SK-N-SH (cell line): ENCODE measurements around the gene TMPRSS13. TPM values are rescaled to one million over a fixed set of nuclear protein-coding genes. Genes with fewer than 3 reads are reported as not detected.
A peak's percentile ranks its signal among the peaks of the same experiment; 100 is the strongest.
"Not testable (repeated sequence)": the region's sequence is repeated elsewhere in the genome, so short reads cannot be mapped to it uniquely, and the experiment has no call there.

ENCODE experiments used
- CTCF ChIA-PET: fragments of 300-600, 350-600 bp; formaldehyde crosslinking; extraction: SDS; loops from one replicate; lab custom pipeline; 2021; lab: Yijun Ruan, JAX
- POLR2A ChIA-PET: fragments of 350-600 bp; sonication (Branson Sonifier 250); formaldehyde crosslinking; extraction: SDS; loops from one replicate; lab custom pipeline; 2020; ENCODE audit warnings: antibody characterized with exemption, inconsistent platforms; lab: Yijun Ruan, JAX
- DNase-seq: peaks from one replicate; pipeline ENCODE4 v3.0.0; 2012
- H2AFZ ChIP-seq: fragments of 200-600 bp; sonication (generic); 2 replicates; pipeline ENCODE4 v1.8.1; 2016; ENCODE audit warnings: antibody characterized with exemption, mild to moderate bottlenecking, low read depth
- H3F3A ChIP-seq: fragments of 200-600 bp; sonication (generic); replicated peaks from 2 replicates; pipeline ENCODE3; 2016; ENCODE audit warnings: antibody characterized with exemption, mild to moderate bottlenecking; ENCODE audit not compliant: insufficient read depth
- H3K27ac ChIP-seq, 2 experiments: fragments of 200-500 bp in 1 of 2; fragments of 200-600 bp in 1 of 2; sonication (Bioruptor generic) in 1 of 2; sonication (generic), shearing (Covaris generic) in 1 of 2; 2 replicates each; pipeline versions ENCODE4 v1.5.1 to v1.6.1; 2014 to 2016; ENCODE audit warnings: low read depth in 2 of 2, inconsistent platforms in 1 of 2, low read length in 1 of 2, mild to moderate bottlenecking in 1 of 2, mixed read lengths in 1 of 2
- H3K27me3 ChIP-seq: fragments of 200-600 bp; sonication (generic), shearing (Covaris generic); 2 replicates; pipeline ENCODE4 v1.6.1; 2016; ENCODE audit warnings: mixed run types; ENCODE audit not compliant: insufficient read depth
- H3K36me3 ChIP-seq, 2 experiments: fragments of 200-500 bp in 1 of 2; fragments of 200-600 bp in 1 of 2; sonication (Bioruptor generic) in 1 of 2; sonication (generic) in 1 of 2; replicated peaks in 1 of 2; 2 replicates each; pipeline versions ENCODE3 to v1.5.1; 2014 to 2016; ENCODE audit warnings: low read length in 1 of 2, mild to moderate bottlenecking in 1 of 2; ENCODE audit not compliant: insufficient read depth in 2 of 2, control insufficient read depth in 1 of 2
- H3K4me1 ChIP-seq, 2 experiments: fragments of 200-500 bp in 1 of 2; fragments of 200-600 bp in 1 of 2; sonication (Bioruptor generic) in 1 of 2; sonication (generic), shearing (Covaris generic) in 1 of 2; 2 replicates each; pipeline versions ENCODE4 v1.5.1 to v1.6.1; 2014 to 2016; ENCODE audit warnings: low read depth in 1 of 2, low read length in 1 of 2, mixed run types in 1 of 2; ENCODE audit not compliant: insufficient read depth in 2 of 2, control insufficient read depth in 1 of 2
- H3K4me2 ChIP-seq: fragments of 200-600 bp; sonication (generic), shearing (Covaris generic); 2 replicates; pipeline ENCODE4 v1.6.1; 2017; ENCODE audit warnings: mixed run types
- H3K4me3 ChIP-seq, 2 experiments: fragments of 200-500 bp in 1 of 2; fragments of 200-600 bp in 1 of 2; sonication (Bioruptor generic) in 1 of 2; sonication (generic), shearing (Covaris generic) in 1 of 2; 2 replicates each; pipeline versions ENCODE4 v1.5.1 to v1.8.1; 2014 to 2016; ENCODE audit warnings: low read depth in 2 of 2, inconsistent platforms in 1 of 2, low read length in 1 of 2, mild to moderate bottlenecking in 1 of 2, mixed read lengths in 1 of 2, moderate library complexity in 1 of 2
- H3K79me2 ChIP-seq: fragments of 200-600 bp; sonication (generic); 2 replicates; pipeline ENCODE4 v1.8.1; 2017; ENCODE audit warnings: mild to moderate bottlenecking; ENCODE audit not compliant: insufficient read depth
- H3K9ac ChIP-seq: fragments of 200-600 bp; sonication (generic); 2 replicates; pipeline ENCODE4 v1.6.1; 2017; ENCODE audit warnings: mixed run types
- H3K9me2 ChIP-seq: fragments of 200-600 bp; sonication (generic); 2 replicates; pipeline ENCODE4 v1.6.1; 2017; ENCODE audit warnings: mixed run types
- H3K9me3 ChIP-seq: fragments of 200-600 bp; sonication (generic); 2 replicates; pipeline ENCODE4 v1.6.1; 2017; ENCODE audit warnings: mixed run types, mild to moderate bottlenecking, moderate library complexity
- H4K20me1 ChIP-seq: fragments of 200-600 bp; sonication (generic); 2 replicates; pipeline ENCODE4 v1.6.1; 2017; ENCODE audit warnings: mild to moderate bottlenecking, mixed run types; ENCODE audit not compliant: insufficient read depth
- EP300 ChIP-seq, 2 experiments: IDR thresholded peaks; 2 replicates each; pipeline versions ENCODE4 v1.4.0 to v1.6.1; 2012; ENCODE audit warnings: borderline replicate concordance in 1 of 2, low read depth in 1 of 2, low read length in 1 of 2
- EZH2phosphoT487 ChIP-seq: fragments of 200-600 bp; sonication (generic); IDR thresholded peaks from 2 replicates; pipeline ENCODE4 v1.6.1; 2017; ENCODE audit warnings: low read depth, mixed run types, mild to moderate bottlenecking, antibody characterized with exemption, moderate library complexity, borderline replicate concordance
- GABPA ChIP-seq: IDR thresholded peaks from 2 replicates; pipeline ENCODE4 v1.4.0; 2012; ENCODE audit warnings: low read depth, mild to moderate bottlenecking
- IRF3 ChIP-seq: fragments of 150-350 bp; IDR thresholded peaks from 2 replicates; pipeline ENCODE4 v1.6.1; 2016; ENCODE audit warnings: mild to moderate bottlenecking, low read depth, low read length
- NRF1 ChIP-seq: IDR thresholded peaks from 2 replicates; pipeline ENCODE4 v1.6.1; 2012; ENCODE audit warnings: low read depth, mild to moderate bottlenecking, low read length
- PBX3 ChIP-seq: IDR thresholded peaks from 2 replicates; pipeline ENCODE4; 2012
- POLR2AphosphoS5 ChIP-seq: IDR thresholded peaks from 2 replicates; pipeline ENCODE4 v1.6.1; 2012; ENCODE audit warnings: low read depth, low read length
- RCOR1 ChIP-seq: fragments of 150-350 bp; IDR thresholded peaks from 2 replicates; pipeline ENCODE4 v1.6.1; 2017; ENCODE audit warnings: antibody characterized with exemption, low read length
- TAF1 ChIP-seq: IDR thresholded peaks from 2 replicates; pipeline ENCODE4 v1.6.1; 2012; ENCODE audit warnings: low read depth, mild to moderate bottlenecking, low read length, moderate library complexity, borderline replicate concordance
- TEAD4 ChIP-seq: IDR thresholded peaks from 2 replicates; pipeline ENCODE4 v1.4.0; 2012; ENCODE audit warnings: mild to moderate bottlenecking, borderline replicate concordance; ENCODE audit not compliant: insufficient read depth
- WGBS: methylation state at CpG from one replicate; pipeline ENCODE4 v1.1.6; 2017; ENCODE audit warnings: low lambda C conversion rate; 5-methylcytosine and 5-hydroxymethylcytosine counted together
- polyA plus RNA-seq, 3 experiments: library from polyadenylated mRNA; depleted of rRNA; stranded (reverse); fragments of >200 nt; gene quantifications; 2 replicates each; pipeline ENCODE4 v1.2.3, GENCODE V29; 2012
- TF ChIP-seq, protein P1 (sequence below): IDR thresholded peaks from 2 replicates; pipeline ENCODE4 v1.4.0; 2012; ENCODE audit warnings: low read depth, borderline replicate concordance
- TF ChIP-seq, protein P2 (sequence below): IDR thresholded peaks from 2 replicates; pipeline ENCODE4 v1.4.0; 2012; ENCODE audit warnings: low read depth
- TF ChIP-seq, protein P3 (sequence below): fragments of 200-600 bp; sonication (generic); IDR thresholded peaks from 2 replicates; pipeline ENCODE4 v1.6.1; 2017; ENCODE audit warnings: antibody characterized with exemption, mild to moderate bottlenecking, moderate library complexity

TMPRSS13 gene
- not detected in 2 replicates for polyA plus RNA-seq (2012; rRNA removed)
- not detected in 2 replicates for polyA plus RNA-seq (2012; cell fraction: cytosol; rRNA removed)
- 0.01 TPM in 1 of 2 replicates, not detected in the other for polyA plus RNA-seq (2012; cell fraction: nucleus; rRNA removed)

DNA sequence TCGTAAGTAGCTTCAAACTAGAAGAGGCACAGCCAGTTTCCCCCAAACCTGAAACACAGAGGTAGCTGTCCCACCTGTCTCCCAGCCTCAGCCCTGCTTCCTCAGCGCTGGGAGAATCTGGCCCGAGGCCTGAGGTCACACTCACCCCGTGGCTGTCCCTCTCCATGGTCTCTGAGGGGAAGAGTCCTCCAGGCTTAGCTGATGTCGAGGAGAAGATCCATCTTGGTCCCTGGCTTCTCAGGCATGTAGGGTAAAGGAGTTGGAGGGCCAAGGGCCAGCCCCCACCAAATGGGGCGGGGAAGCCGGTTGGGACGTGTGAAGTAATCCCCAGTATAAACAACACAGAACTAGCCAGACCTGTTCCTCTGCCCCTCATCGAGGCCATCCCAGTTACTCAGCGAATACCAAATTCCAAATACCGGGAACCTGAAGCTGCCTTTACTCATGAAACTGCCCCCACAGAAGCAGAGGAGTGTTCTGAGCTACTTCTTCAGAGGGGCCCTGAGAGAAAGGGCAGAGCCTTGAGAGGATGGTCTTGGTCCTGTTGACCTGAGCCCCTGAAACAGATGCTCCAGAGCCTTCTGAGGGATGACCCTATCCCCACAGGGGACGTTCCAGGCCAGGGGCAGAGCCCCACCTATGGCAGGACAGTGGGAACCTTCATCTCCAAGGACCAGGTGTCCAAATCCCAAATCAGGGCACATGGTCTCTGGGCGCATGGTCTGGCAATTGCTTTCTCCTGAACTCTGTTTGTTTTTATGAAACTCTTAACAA is at the start of gene TMPRSS13:
Gene TMPRSS13 (minus strand): TSS at position 261 of the 774 bp plus-strand sequence. CDS start 95 bp downstream, at position 166.
- H3K4me1 ChIP-seq: peaks cover 0 to 5% of the 10 kb centered on the region in 2 experiments; a peak in 1 of 4 replicates
- TF ChIP-seq, protein P1, sequence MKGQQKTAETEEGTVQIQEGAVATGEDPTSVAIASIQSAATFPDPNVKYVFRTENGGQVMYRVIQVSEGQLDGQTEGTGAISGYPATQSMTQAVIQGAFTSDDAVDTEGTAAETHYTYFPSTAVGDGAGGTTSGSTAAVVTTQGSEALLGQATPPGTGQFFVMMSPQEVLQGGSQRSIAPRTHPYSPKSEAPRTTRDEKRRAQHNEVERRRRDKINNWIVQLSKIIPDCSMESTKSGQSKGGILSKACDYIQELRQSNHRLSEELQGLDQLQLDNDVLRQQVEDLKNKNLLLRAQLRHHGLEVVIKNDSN: no peak
- TF ChIP-seq, all 33 proteins: peak for 0
- Histone ChIP-seq H3K4me2 (no peak within 1 kb of the TSS), H3K79me2 (no peaks in the 10 kb centered on the region), H3K27me3 (peaks cover 7% of the 10 kb centered on the region; the same call in 1 of the 2 replicates), H2AFZ (no peak within 1 kb of the TSS), H3K9ac (no peak within 1 kb of the TSS), H3K4me3 (no peak within 1 kb of the TSS), H3K36me3 (no peaks in the 10 kb centered on the region), H3K27ac (no peak within 1 kb of the TSS), H4K20me1 (no peaks in the 10 kb centered on the region), H3K9me2 (no peaks in the 10 kb centered on the region), H3K9me3 (no peaks in the 10 kb centered on the region), H3F3A (no peaks in the 10 kb centered on the region)
- no peak for DNase-seq
- CTCF ChIA-PET: interaction anchor here (0.9 to 13.7 kb wide), 2 partner anchors 18 to 85 kb away, joined by 4 to 129 read pairs; no protein-coding TSS in a partner anchor
- POLR2A ChIA-PET: no interaction called here
- WGBS: 41% methylated on average over 10 of the region's 13 CpGs

DNA sequence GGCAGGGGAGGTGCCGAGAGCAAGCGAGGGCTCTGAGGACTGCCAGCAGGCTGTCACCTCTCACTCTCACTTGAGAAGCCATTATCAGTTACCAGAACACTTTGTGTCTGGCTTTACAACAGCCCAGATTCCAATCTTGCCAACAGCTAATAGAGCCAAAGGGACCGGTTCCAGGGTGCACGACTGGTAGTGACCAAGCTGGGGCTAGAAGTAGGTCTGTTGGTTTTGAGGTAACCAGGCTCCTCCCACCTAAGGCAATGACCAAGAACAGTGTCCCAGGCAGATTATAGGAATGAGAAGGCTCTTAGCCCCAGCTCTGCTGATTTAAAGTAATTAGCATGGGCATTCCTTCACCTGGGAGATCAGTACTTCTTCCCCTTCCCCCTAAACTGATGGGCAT is 49.8 kb upstream of the TMPRSS13 start:
- ChIA-PET POLR2A (no interaction called here), CTCF (interaction anchor here (0.6 to 3.0 kb wide), 4 partner anchors 12 to 535 kb away, joined by 3 to 11 read pairs (median 6); no protein-coding TSS in a partner anchor)
- Histone ChIP-seq H3K36me3 (no peaks in the 10 kb centered on the region), H3K4me2 (no peak overlapping the region), H3K4me1 (peaks cover 0 to 4% of the 10 kb centered on the region in 2 experiments; a peak in 1 of 4 replicates), H3K4me3 (no peak overlapping the region), H3K27ac (no peak overlapping the region), H3K9me2 (no peaks in the 10 kb centered on the region), H3K27me3 (peaks cover 5% of the 10 kb centered on the region; the same call in 1 of the 2 replicates), H3K79me2 (no peaks in the 10 kb centered on the region), H2AFZ (no peak overlapping the region), H3K9ac (no peak overlapping the region), H3F3A (no peaks in the 10 kb centered on the region), H4K20me1 (no peaks in the 10 kb centered on the region), H3K9me3 (no peaks in the 10 kb centered on the region)
- TF ChIP-seq TAF1 (no peak), NRF1 (no peak), GABPA (no peak), EZH2phosphoT487 (no peak), EP300 (IDR thresholded peaks at IDR 0.05; ENCODE audit: borderline replicate concordance in 1 of 2, low read depth in 1 of 2, low read length in 1 of 2) (no peak), POLR2AphosphoS5 (no peak), IRF3 (no peak), TEAD4 (no peak), RCOR1 (no peak), PBX3 (no peak)
- TF ChIP-seq, protein P2, sequence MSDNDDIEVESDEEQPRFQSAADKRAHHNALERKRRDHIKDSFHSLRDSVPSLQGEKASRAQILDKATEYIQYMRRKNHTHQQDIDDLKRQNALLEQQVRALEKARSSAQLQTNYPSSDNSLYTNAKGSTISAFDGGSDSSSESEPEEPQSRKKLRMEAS: no peak
- TF ChIP-seq, protein P3, sequence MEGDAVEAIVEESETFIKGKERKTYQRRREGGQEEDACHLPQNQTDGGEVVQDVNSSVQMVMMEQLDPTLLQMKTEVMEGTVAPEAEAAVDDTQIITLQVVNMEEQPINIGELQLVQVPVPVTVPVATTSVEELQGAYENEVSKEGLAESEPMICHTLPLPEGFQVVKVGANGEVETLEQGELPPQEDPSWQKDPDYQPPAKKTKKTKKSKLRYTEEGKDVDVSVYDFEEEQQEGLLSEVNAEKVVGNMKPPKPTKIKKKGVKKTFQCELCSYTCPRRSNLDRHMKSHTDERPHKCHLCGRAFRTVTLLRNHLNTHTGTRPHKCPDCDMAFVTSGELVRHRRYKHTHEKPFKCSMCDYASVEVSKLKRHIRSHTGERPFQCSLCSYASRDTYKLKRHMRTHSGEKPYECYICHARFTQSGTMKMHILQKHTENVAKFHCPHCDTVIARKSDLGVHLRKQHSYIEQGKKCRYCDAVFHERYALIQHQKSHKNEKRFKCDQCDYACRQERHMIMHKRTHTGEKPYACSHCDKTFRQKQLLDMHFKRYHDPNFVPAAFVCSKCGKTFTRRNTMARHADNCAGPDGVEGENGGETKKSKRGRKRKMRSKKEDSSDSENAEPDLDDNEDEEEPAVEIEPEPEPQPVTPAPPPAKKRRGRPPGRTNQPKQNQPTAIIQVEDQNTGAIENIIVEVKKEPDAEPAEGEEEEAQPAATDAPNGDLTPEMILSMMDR: no peak
- DNase-seq: peak; percentile 48
- WGBS: 0% methylated on average over 2 of the region's 4 CpGs

- H3K36me3 ChIP-seq, POLR2A ChIA-PET, H3K9me2 ChIP-seq, H3K27ac ChIP-seq, DNase-seq, H3K4me2 ChIP-seq, H3F3A ChIP-seq, H3K79me2 ChIP-seq, H3K9me3 ChIP-seq, H4K20me1 ChIP-seq, H3K9ac ChIP-seq, H3K27me3 ChIP-seq, H3K4me3 ChIP-seq, H3K4me1 ChIP-seq, H2AFZ ChIP-seq: not testable (repeated sequence)
- WGBS: no CpG with 5 or more reads among the region's 36 CpGs
- CTCF ChIA-PET: interaction anchor here (2.4 to 3.0 kb wide), 2 partner anchors 31 to 75 kb away, joined by 8 to 11 read pairs; no protein-coding TSS in a partner anchor
These were observed 49.2 kb upstream of the TMPRSS13 start for GRCh38 chr11:117978291-117978910.
